HepG2 (cell line): ENCODE data around the gene SLC11A1. TPM values are rescaled to one million over a fixed set of nuclear protein-coding genes. Genes with fewer than 3 reads are reported as not detected.

Experiments used
- ATF1 ChIP-seq: IDR thresholded peaks from 2 replicates; pipeline ENCODE4 v1.6.1; 2016; ENCODE audit warnings: mild to moderate bottlenecking, control low read depth
- BORCS8-MEF2B ChIP-seq: sonication (generic); formaldehyde crosslinking; IDR thresholded peaks from 2 replicates; pipeline ENCODE4 v1.8.0; 2022; ENCODE audit warnings: mild to moderate bottlenecking, missing genetic modification reagents
- CC2D1A ChIP-seq: sonication (generic); formaldehyde crosslinking; IDR thresholded peaks from 2 replicates; pipeline ENCODE4 v1.8.1; 2023; ENCODE audit warnings: mild to moderate bottlenecking, missing genetic modification reagents
- HOXA3 ChIP-seq: sonication (generic); formaldehyde crosslinking; IDR thresholded peaks from 2 replicates; pipeline ENCODE4 v1.5.0; 2020; ENCODE audit warnings: missing genetic modification reagents
- MED1 ChIP-seq: sonication (generic); formaldehyde crosslinking; IDR thresholded peaks from 2 replicates; pipeline ENCODE4 v1.4.0; 2020; ENCODE audit warnings: missing genetic modification reagents
- MXI1 ChIP-seq: IDR thresholded peaks from 3 replicates; pipeline ENCODE4 v1.6.1; 2012; ENCODE audit warnings: low read depth, low read length, inconsistent platforms, borderline replicate concordance
- PHF21A ChIP-seq: sonication (generic); formaldehyde crosslinking; IDR thresholded peaks from 2 replicates; pipeline ENCODE4 v1.5.0; 2020; ENCODE audit warnings: mild to moderate bottlenecking, missing genetic modification reagents
- REXO4 ChIP-seq: sonication (generic); formaldehyde crosslinking; IDR thresholded peaks from 2 replicates; pipeline ENCODE4 v1.8.0; 2022; ENCODE audit warnings: missing genetic modification reagents, mild to moderate bottlenecking, borderline replicate concordance
- RFXANK ChIP-seq: IDR thresholded peaks from 2 replicates; pipeline ENCODE4 v1.6.1; 2016
- SP5 ChIP-seq: IDR thresholded peaks from 2 replicates; pipeline ENCODE4 v1.6.1; 2016; ENCODE audit warnings: low read depth, borderline replicate concordance
- ZKSCAN8 ChIP-seq: IDR thresholded peaks from 2 replicates; pipeline ENCODE4 v1.6.1; 2016; ENCODE audit warnings: borderline replicate concordance, missing genetic modification reagents, missing compliant biosample characterization
- ZNF230 ChIP-seq: sonication (generic); formaldehyde crosslinking; IDR thresholded peaks from 2 replicates; pipeline ENCODE4 v1.4.0; 2020; ENCODE audit warnings: mild to moderate bottlenecking, missing genetic modification reagents
- ZNF264 ChIP-seq: sonication (generic); formaldehyde crosslinking; IDR thresholded peaks from 2 replicates; pipeline ENCODE4 v1.4.0; 2020; ENCODE audit warnings: missing genetic modification reagents
- ZNF382 ChIP-seq: sonication (generic); formaldehyde crosslinking; IDR thresholded peaks from 2 replicates; pipeline ENCODE4 v1.5.0; 2020; ENCODE audit warnings: missing genetic modification reagents, mild to moderate bottlenecking, borderline replicate concordance
- ZNF546 ChIP-seq: sonication (generic); formaldehyde crosslinking; conservative IDR thresholded peaks from 2 replicates; pipeline ENCODE4 v1.8.1; 2023; ENCODE audit warnings: mild to moderate bottlenecking, missing genetic modification reagents
- polyA plus RNA-seq, 8 experiments: library from polyadenylated mRNA; depleted of rRNA in 3 of 8; stranded (reverse) in 7 of 8; unstranded in 1 of 8; fragments of >200 nt; fragmentation: Illumina TruSeq in 4 of 8; extraction: Trizol in 4 of 8; gene quantifications; 2 replicates each; pipeline versions ENCODE4 v1.2.1 to v1.2.3, GENCODE V29; 2011 to 2016; ENCODE audit warnings: low read depth in 4 of 8, missing spikeins in 1 of 8, mixed read lengths in 1 of 8; ENCODE audit not compliant: insufficient read depth in 1 of 8
- total RNA-seq, 5 experiments: library from RNA; depleted of rRNA; stranded (reverse); fragments of >200 nt; fragmentation: Illumina TruSeq; extraction: Trizol; gene quantifications; 2 replicates each; pipeline ENCODE4 v1.2.3, GENCODE V29; 2016; ENCODE audit warnings: low read depth in 1 of 5
- TF ChIP-seq, protein P1 (sequence below): sonication (generic); formaldehyde crosslinking; IDR thresholded peaks from 2 replicates; pipeline ENCODE4 v1.4.0; 2020; ENCODE audit warnings: missing genetic modification reagents
- TF ChIP-seq, protein P2 (sequence below): IDR thresholded peaks from 2 replicates; pipeline ENCODE4 v1.6.1; 2016; ENCODE audit warnings: missing biosample characterization, missing genetic modification reagents, low read depth
- TF ChIP-seq, protein P3 (sequence below): sonication (generic); formaldehyde crosslinking; IDR thresholded peaks from 2 replicates; pipeline ENCODE4 v1.5.0; 2020; ENCODE audit warnings: mild to moderate bottlenecking, missing genetic modification reagents
- TF ChIP-seq, protein P4 (sequence below): sonication (generic); formaldehyde crosslinking; IDR thresholded peaks from 2 replicates; pipeline ENCODE4 v1.4.0; 2020; ENCODE audit warnings: missing genetic modification reagents

The SLC11A1 gene
- total and polyA plus RNA-seq, 2 of the 13 experiments (the other 11 are each of a cell fraction or from before 2014, with no cell fraction given) = 0.33 to 2.3 TPM

DNA sequence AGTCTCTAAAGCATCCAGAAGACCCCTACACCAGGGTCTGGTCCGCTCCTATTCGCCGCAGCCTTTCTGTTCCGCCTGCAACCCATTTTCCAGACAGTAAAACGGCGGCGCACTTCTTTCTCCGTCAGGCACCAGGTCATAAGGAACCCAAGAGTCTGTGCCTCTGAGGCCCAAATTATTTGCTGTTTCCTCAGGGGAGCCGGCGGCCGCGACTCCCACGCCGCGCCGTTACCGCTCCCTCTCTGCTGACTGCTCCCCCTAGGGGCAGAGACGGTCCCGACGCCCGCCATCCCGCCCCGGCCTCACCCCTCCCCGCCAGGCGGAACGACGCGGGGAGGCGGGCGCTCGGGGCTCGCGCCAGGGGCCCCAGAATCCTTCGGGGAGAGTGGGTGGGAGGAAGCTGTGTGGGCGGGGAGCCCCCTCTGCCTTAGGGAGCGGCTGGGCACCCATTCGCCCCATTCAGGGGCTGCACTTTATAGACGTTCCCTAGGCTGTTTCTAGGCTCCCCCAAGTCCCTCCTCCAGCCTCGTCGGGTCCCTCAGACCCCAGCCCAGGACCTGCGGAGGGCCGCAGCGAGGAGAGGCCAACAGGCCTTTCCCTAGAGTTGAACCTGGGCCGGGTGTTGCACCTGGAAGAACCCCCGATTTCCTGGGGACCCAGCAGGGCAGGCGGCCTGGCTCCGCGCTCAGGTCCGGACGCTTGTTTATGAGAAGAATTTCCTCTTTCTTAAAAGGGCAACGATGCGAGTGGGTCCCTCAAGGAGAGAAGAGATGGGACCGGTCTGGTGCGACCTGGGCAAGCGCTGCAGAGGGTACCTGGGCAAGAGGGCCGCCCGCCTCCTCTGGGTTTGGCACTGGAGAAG, 14.0 kb downstream of the SLC11A1 start (continued):
- TF ChIP-seq ZKSCAN8 (peak; percentile 70; the same call in 1 of the 2 replicates), MXI1 (peak; percentile 74; the same call in 2 of the 3 replicates), ATF1 (CRISPR knock-in tag) (peak; percentile 46), RFXANK (CRISPR knock-in tag) (no peak; the same call in 1 of the 2 replicates), CC2D1A (no peak), ZNF382 (CRISPR knock-in tag) (no peak), MED1 (CRISPR knock-in tag) (peak; percentile 97), SP5 (CRISPR knock-in tag) (peak; percentile 97), REXO4 (0 out of 2 replicates have a peak, but pooled peaks have one; percentile 32), HOXA3 (CRISPR knock-in tag) (peak; percentile 94), ZNF546 (no peak), ZNF230 (CRISPR knock-in tag) (0 out of 2 replicates have a peak, but pooled peaks have one; percentile 69), BORCS8-MEF2B (CRISPR knock-in tag) (peak; percentile 92), ZNF264 (CRISPR knock-in tag) (no peak), PHF21A (CRISPR knock-in tag) (peak; percentile 96)
- TF ChIP-seq, protein P1, sequence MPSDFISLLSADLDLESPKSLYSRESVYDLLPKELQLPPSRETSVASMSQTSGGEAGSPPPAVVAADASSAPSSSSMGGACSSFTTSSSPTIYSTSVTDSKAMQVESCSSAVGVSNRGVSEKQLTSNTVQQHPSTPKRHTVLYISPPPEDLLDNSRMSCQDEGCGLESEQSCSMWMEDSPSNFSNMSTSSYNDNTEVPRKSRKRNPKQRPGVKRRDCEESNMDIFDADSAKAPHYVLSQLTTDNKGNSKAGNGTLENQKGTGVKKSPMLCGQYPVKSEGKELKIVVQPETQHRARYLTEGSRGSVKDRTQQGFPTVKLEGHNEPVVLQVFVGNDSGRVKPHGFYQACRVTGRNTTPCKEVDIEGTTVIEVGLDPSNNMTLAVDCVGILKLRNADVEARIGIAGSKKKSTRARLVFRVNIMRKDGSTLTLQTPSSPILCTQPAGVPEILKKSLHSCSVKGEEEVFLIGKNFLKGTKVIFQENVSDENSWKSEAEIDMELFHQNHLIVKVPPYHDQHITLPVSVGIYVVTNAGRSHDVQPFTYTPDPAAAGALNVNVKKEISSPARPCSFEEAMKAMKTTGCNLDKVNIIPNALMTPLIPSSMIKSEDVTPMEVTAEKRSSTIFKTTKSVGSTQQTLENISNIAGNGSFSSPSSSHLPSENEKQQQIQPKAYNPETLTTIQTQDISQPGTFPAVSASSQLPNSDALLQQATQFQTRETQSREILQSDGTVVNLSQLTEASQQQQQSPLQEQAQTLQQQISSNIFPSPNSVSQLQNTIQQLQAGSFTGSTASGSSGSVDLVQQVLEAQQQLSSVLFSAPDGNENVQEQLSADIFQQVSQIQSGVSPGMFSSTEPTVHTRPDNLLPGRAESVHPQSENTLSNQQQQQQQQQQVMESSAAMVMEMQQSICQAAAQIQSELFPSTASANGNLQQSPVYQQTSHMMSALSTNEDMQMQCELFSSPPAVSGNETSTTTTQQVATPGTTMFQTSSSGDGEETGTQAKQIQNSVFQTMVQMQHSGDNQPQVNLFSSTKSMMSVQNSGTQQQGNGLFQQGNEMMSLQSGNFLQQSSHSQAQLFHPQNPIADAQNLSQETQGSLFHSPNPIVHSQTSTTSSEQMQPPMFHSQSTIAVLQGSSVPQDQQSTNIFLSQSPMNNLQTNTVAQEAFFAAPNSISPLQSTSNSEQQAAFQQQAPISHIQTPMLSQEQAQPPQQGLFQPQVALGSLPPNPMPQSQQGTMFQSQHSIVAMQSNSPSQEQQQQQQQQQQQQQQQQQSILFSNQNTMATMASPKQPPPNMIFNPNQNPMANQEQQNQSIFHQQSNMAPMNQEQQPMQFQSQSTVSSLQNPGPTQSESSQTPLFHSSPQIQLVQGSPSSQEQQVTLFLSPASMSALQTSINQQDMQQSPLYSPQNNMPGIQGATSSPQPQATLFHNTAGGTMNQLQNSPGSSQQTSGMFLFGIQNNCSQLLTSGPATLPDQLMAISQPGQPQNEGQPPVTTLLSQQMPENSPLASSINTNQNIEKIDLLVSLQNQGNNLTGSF (CRISPR knock-in tag) = no peak
- TF ChIP-seq, protein P2, sequence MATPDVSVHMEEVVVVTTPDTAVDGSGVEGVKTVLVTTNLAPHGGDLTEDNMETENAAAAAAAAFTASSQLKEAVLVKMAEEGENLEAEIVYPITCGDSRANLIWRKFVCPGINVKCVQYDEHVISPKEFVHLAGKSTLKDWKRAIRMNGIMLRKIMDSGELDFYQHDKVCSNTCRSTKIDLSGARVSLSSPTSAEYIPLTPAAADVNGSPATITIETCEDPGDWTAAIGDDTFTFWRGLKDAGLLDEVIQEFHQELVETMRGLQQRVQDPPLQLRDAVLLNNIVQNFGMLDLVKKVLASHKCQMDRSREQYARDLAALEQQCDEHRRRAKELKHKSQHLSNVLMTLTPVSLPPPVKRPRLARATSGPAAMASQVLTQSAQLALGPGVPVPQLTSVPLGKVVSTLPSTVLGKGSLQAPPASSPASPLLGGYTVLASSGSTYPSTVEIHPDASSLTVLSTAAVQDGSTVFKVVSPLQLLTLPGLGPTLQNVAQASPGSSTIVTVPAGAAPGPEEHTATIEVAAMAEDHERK (CRISPR knock-in tag) = peak; percentile 41; the same call in 1 of the 2 replicates
- TF ChIP-seq, protein P3, sequence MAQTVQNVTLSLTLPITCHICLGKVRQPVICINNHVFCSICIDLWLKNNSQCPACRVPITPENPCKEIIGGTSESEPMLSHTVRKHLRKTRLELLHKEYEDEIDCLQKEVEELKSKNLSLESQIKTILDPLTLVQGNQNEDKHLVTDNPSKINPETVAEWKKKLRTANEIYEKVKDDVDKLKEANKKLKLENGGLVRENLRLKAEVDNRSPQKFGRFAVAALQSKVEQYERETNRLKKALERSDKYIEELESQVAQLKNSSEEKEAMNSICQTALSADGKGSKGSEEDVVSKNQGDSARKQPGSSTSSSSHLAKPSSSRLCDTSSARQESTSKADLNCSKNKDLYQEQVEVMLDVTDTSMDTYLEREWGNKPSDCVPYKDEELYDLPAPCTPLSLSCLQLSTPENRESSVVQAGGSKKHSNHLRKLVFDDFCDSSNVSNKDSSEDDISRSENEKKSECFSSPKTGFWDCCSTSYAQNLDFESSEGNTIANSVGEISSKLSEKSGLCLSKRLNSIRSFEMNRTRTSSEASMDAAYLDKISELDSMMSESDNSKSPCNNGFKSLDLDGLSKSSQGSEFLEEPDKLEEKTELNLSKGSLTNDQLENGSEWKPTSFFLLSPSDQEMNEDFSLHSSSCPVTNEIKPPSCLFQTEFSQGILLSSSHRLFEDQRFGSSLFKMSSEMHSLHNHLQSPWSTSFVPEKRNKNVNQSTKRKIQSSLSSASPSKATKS (CRISPR knock-in tag) = no peak
- TF ChIP-seq, protein P4, sequence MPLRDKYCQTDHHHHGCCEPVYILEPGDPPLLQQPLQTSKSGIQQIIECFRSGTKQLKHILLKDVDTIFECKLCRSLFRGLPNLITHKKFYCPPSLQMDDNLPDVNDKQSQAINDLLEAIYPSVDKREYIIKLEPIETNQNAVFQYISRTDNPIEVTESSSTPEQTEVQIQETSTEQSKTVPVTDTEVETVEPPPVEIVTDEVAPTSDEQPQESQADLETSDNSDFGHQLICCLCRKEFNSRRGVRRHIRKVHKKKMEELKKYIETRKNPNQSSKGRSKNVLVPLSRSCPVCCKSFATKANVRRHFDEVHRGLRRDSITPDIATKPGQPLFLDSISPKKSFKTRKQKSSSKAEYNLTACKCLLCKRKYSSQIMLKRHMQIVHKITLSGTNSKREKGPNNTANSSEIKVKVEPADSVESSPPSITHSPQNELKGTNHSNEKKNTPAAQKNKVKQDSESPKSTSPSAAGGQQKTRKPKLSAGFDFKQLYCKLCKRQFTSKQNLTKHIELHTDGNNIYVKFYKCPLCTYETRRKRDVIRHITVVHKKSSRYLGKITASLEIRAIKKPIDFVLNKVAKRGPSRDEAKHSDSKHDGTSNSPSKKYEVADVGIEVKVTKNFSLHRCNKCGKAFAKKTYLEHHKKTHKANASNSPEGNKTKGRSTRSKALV (CRISPR knock-in tag) = peak; percentile 86
